Ovary (tissue), 3 donors: ENCODE results near the gene AVEN.

Experiments used
- CTCF ChIP-seq, 3 donors: fragments of 450-650 bp in 2 of 3; fragments of 200-600 bp in 1 of 3; IDR thresholded peaks; one replicate each; pipeline versions ENCODE4 v1.5.1 to v1.8.0; 2016 to 2022; ENCODE audit warnings: antibody characterized with exemption in 3 of 3, mild to moderate bottlenecking in 1 of 3
- POLR2A ChIP-seq: fragments of 450-650 bp; IDR thresholded peaks from one replicate; pipeline ENCODE4 v1.6.1; 2017; ENCODE audit warnings: antibody characterized with exemption, mild to moderate bottlenecking, moderate library complexity
- donor health status: DM: no; HTN: no; CAD: no.

DNA sequence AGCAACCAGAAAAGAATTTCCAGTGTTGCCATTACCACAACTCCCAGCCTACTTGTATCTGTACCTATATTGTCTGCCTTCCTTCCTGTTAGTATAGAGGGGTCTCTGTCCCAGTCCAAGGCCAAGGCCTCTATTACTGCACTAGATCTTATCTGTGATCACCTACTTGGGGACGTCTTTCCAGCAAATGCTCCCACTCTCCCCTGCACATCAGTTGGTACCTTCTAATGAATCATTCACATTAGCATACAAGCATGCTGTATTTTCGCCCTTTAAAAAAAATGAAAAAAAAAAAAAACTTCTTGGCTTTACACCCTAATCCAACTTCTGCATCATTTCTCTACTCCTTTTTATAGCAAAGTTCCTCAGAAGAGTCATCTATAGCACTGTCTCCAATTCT is 4.8 kb upstream of the AVEN start:
- no peak for TF ChIP-seq CTCF (IDR thresholded peaks at IDR 0.05)
- no peak for TF ChIP-seq POLR2A
